PFSK-1 (cell line): Measurements from ENCODE around the gene RAD21L1.

Experiments used
- POLR2AphosphoS5 ChIP-seq: IDR thresholded peaks from 2 replicates; pipeline ENCODE4 v1.6.1; 2012; ENCODE audit warnings: low read depth, mild to moderate bottlenecking, control low read depth, low read length, moderate library complexity
- REST ChIP-seq, 2 experiments: IDR thresholded peaks; 2 replicates each; pipeline versions ENCODE4 v1.6.1 to v1.8.0; 2011 to 2012; ENCODE audit warnings: low read depth in 2 of 2, low read length in 2 of 2, control low read depth in 1 of 2, inconsistent platforms in 1 of 2, mild to moderate bottlenecking in 1 of 2, moderate library complexity in 1 of 2; ENCODE audit not compliant: insufficient read depth in 1 of 2
- TAF1 ChIP-seq: IDR thresholded peaks from 2 replicates; pipeline ENCODE4 v1.6.1; 2012; ENCODE audit warnings: low read length, control low read depth, borderline replicate concordance; ENCODE audit not compliant: insufficient read depth

- TF ChIP-seq POLR2AphosphoS5 (no peak), REST (IDR thresholded peaks at IDR 0.05; ENCODE audit: insufficient read depth in 1 of 2, low read depth in 2 of 2, low read length in 2 of 2) (no peak), TAF1 (no peak)
These were observed 26.5 kb upstream of the RAD21L1 start for GRCh38 chr20:1199212-1199873.
